GM21576 (cell line): Measurements from ENCODE around the gene ADH6.
"Not testable (repeated sequence)": the region's sequence is repeated elsewhere in the genome, so short reads cannot be mapped to it uniquely, and the experiment has no call there.

ENCODE experiments used
- ATAC-seq: cut with Tn5 transposase; IDR thresholded peaks from one replicate; pipeline ENCODE4 v1.9.1; 2021; ENCODE audit warnings: mild to moderate bottlenecking, moderate library complexity; ENCODE audit not compliant: unreplicated experiment

ADH6 gene

GRCh38 chr4:99219072-99219471 lies at the start of gene ADH6:
Gene ADH6 (minus strand): TSS chr4:99219246. CDS start chr4:99219152, 94 bp downstream.
- ATAC-seq = no peak

- no peak for ATAC-seq
Observed at GRCh38 chr4:99264927-99265326, 45.9 kb upstream of the ADH6 start.

- ATAC-seq = no peak
Observed at GRCh38 chr4:99252746-99253145, 33.7 kb upstream of the ADH6 start.

GRCh38 chr4:99248714-99249113 lies 29.7 kb upstream of the ADH6 start:
- no peak for ATAC-seq

GRCh38 chr4:99235955-99236354 lies 16.9 kb upstream of the ADH6 start:
- ATAC-seq = no peak

- ATAC-seq = no peak
Observed at GRCh38 chr4:99234331-99235010, 15.4 kb upstream of the ADH6 start.

- not testable (repeated sequence) for ATAC-seq
Observed at GRCh38 chr4:99233397-99233796, 14.4 kb upstream of the ADH6 start.

- ATAC-seq = not testable (repeated sequence)
Observed at GRCh38 chr4:99228706-99229105, 9.7 kb upstream of the ADH6 start.

GRCh38 chr4:99227646-99228045 lies 8.6 kb upstream of the ADH6 start:
- not testable (repeated sequence) for ATAC-seq

- no peak for ATAC-seq
Observed at GRCh38 chr4:99221980-99222379, 2.9 kb upstream of the ADH6 start.

- peak; percentile 53 for ATAC-seq
Observed at GRCh38 chr4:99219479-99219878, 433 bp upstream of the ADH6 start.

- ATAC-seq = no peak
Observed at GRCh38 chr4:99215521-99215920, 3.5 kb downstream of the ADH6 start.

GRCh38 chr4:99210789-99211188 lies 8.3 kb downstream of the ADH6 start:
- no peak for ATAC-seq

- ATAC-seq = no peak
Observed at GRCh38 chr4:99209671-99210070, 9.4 kb downstream of the ADH6 start.

GRCh38 chr4:99208719-99209075 lies 10.3 kb downstream of the ADH6 start:
- ATAC-seq = no peak

GRCh38 chr4:99207911-99208718 lies 10.9 kb downstream of the ADH6 start:
- ATAC-seq = no peak

- no peak for ATAC-seq
Observed at GRCh38 chr4:99207069-99207743, 11.8 kb downstream of the ADH6 start.

GRCh38 chr4:99205153-99205979 lies 13.7 kb downstream of the ADH6 start:
- no peak for ATAC-seq

GRCh38 chr4:99202536-99202935 lies 16.5 kb downstream of the ADH6 start:
- ATAC-seq = no peak

- ATAC-seq = no peak
Observed at GRCh38 chr4:99202094-99202493, 17.0 kb downstream of the ADH6 start.

- no peak for ATAC-seq
Observed at GRCh38 chr4:99201690-99202089, 17.4 kb downstream of the ADH6 start.
